AG09319 (cell line): Measurements from ENCODE around the gene FOXL1.
"Not testable (repeated sequence)": the region's sequence is repeated elsewhere in the genome, so short reads cannot be mapped to it uniquely, and the experiment has no call there.

Experiments used
- DNase-seq: peaks from one replicate; pipeline ENCODE4 v3.0.0-alpha.2; 2010; ENCODE audit warnings: low read depth; ENCODE audit errors: extremely low read depth
- TF ChIP-seq, protein P1 (sequence below): IDR thresholded peaks from 2 replicates; pipeline ENCODE4 v1.5.1; 2011; ENCODE audit warnings: low read depth, mild to moderate bottlenecking, inconsistent platforms, low read length, moderate library complexity

Gene FOXL1

DNA sequence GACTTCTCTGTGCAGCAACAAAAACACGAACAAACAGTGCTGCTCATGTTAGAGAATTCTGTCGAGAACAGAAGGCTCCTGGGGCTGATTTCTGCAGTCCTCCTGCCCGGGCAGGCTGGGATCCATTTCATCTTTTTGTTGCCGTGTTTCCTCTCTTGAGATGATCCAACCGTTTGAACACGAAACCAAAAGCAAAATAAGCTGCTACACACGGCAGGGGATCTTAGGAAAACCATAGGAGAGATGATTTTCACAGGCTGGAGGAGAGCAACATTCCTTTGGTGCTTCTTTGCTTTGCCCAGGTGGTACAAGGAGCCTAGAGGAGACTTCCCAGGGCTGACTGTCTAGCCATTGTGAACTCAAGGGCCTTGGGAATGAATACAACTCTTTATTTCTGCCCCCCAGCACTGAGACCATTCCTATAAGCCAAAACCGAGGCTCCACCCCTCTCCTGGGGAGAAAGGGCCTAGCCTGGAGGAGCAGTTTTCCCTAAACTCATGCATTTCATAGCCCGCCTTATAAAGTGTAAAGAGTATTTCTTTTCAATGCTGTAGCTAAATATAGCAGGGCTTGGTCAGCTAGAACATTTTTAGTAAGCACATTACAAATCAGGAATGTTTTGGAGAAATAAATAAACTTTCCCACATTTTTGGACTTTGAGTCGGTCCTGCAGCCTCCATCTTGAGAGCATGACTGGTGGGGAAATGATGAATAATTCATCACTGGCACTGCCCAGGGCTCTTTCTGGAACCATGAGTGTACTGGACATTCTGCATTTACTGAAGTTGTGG is 7.7 kb downstream of the FOXL1 start:
- TF ChIP-seq, protein P1, sequence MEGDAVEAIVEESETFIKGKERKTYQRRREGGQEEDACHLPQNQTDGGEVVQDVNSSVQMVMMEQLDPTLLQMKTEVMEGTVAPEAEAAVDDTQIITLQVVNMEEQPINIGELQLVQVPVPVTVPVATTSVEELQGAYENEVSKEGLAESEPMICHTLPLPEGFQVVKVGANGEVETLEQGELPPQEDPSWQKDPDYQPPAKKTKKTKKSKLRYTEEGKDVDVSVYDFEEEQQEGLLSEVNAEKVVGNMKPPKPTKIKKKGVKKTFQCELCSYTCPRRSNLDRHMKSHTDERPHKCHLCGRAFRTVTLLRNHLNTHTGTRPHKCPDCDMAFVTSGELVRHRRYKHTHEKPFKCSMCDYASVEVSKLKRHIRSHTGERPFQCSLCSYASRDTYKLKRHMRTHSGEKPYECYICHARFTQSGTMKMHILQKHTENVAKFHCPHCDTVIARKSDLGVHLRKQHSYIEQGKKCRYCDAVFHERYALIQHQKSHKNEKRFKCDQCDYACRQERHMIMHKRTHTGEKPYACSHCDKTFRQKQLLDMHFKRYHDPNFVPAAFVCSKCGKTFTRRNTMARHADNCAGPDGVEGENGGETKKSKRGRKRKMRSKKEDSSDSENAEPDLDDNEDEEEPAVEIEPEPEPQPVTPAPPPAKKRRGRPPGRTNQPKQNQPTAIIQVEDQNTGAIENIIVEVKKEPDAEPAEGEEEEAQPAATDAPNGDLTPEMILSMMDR, result no peak
- peak; percentile 50 for DNase-seq

DNA sequence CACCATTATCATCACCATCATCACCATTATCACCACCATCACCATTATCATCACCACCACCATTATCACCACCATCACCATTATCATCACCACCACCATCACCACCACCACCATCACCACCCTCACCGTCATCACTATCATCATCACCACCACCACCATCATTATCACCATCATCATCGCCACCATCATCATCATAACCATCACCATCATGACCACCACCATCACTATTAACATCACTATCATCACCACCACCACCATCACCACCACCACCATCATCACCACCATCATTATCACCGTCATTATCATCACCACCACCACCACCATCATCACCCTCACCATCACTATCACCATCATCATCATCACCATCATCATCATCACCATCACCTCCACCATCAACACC is 9.1 kb downstream of the FOXL1 start:
- DNase-seq, result no peak
- TF ChIP-seq, protein P1, result no peak

GRCh38 chr16:86587955-86588354 is 9.6 kb downstream of the FOXL1 start:
- not testable (repeated sequence) for DNase-seq

DNA sequence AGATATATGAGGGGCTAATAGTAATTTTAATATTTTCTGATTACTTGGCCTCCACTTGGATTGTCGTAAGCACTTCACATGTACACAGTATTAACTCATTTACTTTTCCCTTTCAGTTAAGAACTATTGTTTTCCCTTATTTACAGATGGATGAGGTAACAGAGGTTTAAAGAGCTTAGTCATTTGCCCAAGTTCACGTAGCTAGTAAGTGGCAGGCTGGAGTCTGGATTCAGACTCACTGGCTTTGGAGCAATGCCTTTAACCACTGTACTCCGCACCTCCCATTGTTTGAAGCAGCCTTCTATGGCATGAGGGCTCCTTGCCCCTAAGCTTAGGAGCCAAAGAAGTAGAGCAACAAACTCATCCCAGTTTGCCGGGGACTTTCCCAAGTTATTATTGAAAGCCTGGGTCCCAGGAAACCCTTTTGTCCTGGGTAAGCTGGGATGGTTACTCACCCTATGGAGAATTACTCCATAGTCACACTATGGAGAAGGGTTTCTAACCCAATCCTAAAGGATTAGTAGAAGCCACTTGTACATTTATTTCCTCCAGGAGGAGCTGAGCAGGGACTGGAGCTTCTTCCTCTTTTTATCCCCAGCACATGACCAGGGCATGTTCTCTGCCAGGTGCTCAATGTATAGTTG is 12.3 kb downstream of the FOXL1 start:
- TF ChIP-seq, protein P1, result no peak
- peak; percentile 52 for DNase-seq

GRCh38 chr16:86591270-86591669 is 12.9 kb downstream of the FOXL1 start:
- DNase-seq, result no peak
- TF ChIP-seq, protein P1, result no peak

GRCh38 chr16:86593913-86594620 is 15.7 kb downstream of the FOXL1 start:
- DNase-seq, result no peak
- TF ChIP-seq, protein P1, result no peak

GRCh38 chr16:86594721-86595120 is 16.4 kb downstream of the FOXL1 start:
- TF ChIP-seq, protein P1, result no peak

More at GRCh38 chr16:86594721-86595120, 16.4 kb downstream of the FOXL1 start:
- no peak for DNase-seq
